GM13977 (cell line): ENCODE data around the gene DOK7.

Experiments used
- DNase-seq: peaks from one replicate; pipeline ENCODE4 v3.0.0; 2012; ENCODE audit warnings: low spot score
- in situ Hi-C: fragments of 300-500 bp; cut with MboI; formaldehyde crosslinking; loops from one replicate; pipeline ENCODE4 v1.12.0; 2022; ENCODE audit warnings: low sequenced_read_pairs, low pct_unique_long_range_greater_than_20kb, mixed read lengths, inconsistent platforms; ENCODE audit not compliant: unreplicated experiment
- TF ChIP-seq, protein P1 (sequence below): IDR thresholded peaks from 2 replicates; pipeline ENCODE4 v1.5.1; 2012; ENCODE audit warnings: mild to moderate bottlenecking, control low read depth; ENCODE audit not compliant: insufficient read depth; ENCODE audit errors: extremely low read depth, missing control alignments

DOK7 gene

DNA sequence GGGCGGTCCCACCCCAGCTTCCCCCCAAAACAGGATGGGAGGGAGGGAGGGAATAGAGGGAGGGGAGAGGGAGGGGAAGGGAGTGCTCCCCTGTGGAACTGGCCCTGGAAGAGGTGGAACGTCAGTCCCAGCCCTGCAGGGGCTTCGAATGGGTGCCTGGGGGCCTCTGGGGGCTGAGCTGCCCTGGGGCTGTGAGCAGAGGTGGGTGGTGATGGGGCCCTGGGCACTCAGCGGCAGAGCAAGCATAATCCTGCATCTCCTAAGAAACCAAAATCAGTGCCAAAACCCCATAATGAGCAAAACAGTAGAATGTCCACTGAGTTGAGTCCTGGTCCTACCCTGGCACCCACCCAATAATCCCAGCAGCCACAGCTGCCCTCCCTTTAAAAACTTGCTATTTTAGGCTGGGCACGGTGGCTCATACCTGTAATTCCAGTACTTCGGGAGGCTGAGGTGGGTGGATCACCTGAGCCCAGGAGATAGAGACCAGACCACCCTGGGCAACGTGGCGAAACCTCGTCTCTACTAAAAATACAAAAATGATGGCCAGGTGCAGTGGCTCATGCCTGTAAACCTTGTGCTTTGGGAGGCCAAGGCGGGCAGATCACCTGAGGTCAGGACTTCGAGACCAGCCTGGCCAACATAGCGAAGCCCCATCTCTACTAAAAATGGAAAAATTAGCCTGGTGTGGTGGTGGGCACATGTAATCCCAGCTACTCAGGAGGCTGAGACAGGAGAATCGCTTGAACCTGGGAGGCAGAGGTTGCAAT is 11.1 kb downstream of the DOK7 start:
- in situ Hi-C loops = no loop called here
- TF ChIP-seq, protein P1, sequence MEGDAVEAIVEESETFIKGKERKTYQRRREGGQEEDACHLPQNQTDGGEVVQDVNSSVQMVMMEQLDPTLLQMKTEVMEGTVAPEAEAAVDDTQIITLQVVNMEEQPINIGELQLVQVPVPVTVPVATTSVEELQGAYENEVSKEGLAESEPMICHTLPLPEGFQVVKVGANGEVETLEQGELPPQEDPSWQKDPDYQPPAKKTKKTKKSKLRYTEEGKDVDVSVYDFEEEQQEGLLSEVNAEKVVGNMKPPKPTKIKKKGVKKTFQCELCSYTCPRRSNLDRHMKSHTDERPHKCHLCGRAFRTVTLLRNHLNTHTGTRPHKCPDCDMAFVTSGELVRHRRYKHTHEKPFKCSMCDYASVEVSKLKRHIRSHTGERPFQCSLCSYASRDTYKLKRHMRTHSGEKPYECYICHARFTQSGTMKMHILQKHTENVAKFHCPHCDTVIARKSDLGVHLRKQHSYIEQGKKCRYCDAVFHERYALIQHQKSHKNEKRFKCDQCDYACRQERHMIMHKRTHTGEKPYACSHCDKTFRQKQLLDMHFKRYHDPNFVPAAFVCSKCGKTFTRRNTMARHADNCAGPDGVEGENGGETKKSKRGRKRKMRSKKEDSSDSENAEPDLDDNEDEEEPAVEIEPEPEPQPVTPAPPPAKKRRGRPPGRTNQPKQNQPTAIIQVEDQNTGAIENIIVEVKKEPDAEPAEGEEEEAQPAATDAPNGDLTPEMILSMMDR = no peak
- no peak for DNase-seq

DNA sequence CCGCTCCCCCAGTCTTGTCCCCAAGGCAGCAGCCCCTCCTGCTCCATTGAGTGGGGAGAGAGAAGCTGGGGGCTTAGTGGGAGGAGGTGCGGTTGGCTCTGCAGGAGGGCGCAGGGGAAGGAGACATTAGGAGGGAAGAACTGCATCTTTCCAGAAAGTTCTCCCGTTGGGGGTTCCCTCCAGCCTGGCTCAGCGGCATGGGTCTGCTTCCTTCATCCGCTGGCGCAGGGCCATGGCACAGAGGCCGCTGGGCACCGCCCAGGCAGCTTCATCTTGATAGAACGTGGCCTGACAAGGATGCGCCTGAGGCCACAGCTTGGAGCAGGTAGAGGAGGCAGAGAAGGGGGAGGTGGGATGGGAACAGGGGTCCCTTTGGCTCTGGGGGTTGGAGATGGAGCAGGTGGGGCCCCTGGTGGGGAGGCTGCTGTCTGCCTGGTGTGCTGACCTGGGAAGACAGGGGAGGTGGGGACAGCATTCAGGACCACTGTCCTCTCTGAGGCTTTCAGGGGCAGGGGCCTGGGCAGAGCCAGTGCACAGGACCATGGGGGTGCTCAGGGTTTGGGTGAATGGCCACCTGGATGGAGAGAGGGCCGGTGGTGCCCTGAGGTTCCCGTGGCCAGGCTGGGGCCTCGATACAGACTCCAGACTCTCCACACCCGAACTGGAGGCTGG is 12.1 kb downstream of the DOK7 start:
- in situ Hi-C loops = no loop called here
- DNase-seq = no peak
- TF ChIP-seq, protein P1 = no peak

DNA sequence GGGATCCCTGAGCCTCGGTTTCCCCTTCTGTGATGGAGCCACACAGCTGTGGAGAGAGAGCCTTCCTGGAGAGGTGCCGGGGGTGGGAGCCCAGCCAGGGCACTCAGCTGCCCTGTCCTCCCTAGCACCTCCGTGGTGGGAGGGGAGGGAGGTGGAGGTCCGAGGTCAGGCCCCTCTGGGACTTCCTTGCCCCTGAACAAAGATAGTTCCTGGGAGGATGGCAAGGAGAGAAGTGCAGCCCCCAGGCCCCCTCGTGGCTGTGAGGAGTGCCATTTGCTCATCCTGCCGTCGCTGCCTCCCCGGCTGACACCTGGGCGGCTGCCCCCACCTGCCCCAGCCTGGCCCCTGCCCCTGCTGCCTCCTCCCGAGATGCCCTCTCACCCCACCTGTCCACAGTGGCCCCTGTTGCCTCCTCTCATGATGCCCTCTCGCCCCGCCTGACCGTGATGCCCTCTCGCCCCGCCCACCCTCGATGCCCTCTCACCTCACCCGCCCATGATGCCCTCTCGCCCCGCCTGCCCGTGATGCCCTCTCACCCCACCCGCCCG is 12.7 kb downstream of the DOK7 start:
- TF ChIP-seq, protein P1 = no peak
- no peak for DNase-seq
- in situ Hi-C loops = no loop called here

DNA sequence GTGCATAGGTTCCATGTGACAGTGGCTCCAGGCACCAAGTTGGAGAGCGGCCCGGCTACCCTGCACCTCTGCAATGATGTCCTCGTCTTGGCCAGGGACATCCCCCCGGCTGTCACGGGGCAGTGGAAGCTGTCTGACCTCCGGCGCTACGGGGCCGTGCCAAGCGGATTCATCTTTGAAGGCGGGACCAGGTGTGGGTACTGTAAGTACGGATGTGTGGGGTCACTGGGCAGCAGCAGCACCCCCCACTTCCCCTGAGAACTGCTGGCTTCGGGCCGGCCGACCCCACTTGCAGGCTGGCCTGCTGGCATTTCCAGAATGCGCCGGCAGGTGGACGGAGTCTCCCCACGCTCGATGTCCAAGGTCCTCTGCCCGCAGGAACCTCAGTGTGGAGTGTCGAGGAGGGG is 13.2 kb downstream of the DOK7 start:
- in situ Hi-C loops = no loop called here
- TF ChIP-seq, protein P1 = no peak
- no peak for DNase-seq

DNA sequence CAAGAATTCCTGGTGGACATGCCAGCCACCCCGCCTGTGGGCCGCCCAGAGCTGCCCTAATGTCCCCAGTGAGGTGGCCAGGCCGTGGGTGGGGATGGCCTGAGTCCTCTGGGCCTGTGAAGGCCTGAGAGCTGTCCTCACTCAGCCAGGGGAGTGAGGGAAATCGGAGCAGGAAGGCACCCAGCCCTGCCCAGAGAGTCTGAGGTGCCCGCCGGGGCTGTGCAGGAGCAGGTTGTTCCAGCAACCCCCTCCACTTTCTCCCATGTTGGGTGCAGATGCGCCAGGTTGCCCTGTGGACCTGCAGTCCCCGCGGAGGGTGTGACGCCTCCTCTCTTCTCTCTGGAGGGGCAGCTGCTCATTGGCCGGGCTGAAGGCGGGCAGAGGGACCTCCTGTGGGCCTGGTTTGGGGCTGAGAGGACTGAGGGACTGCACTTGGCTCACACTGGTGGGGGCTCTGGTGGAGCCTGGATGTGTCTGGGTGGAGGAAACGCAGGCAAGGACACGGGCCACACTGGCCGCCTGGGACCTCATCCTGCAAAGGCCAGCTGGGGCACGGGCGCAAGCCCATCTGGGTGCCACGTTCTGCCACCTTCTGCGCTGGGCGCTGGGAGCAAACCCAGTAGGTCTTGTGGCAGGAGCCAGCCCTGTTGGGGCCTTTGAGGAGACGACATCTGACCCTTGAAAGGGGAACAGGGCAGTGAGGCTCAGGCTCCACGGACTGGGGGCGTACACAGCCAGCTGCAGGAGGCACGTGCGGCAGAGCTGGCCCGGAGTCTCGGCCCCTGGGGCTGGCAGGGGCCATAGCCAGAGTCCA is 14.0 kb downstream of the DOK7 start:
- TF ChIP-seq, protein P1 = no peak
- in situ Hi-C loops = no loop called here
- DNase-seq = no peak

DNA sequence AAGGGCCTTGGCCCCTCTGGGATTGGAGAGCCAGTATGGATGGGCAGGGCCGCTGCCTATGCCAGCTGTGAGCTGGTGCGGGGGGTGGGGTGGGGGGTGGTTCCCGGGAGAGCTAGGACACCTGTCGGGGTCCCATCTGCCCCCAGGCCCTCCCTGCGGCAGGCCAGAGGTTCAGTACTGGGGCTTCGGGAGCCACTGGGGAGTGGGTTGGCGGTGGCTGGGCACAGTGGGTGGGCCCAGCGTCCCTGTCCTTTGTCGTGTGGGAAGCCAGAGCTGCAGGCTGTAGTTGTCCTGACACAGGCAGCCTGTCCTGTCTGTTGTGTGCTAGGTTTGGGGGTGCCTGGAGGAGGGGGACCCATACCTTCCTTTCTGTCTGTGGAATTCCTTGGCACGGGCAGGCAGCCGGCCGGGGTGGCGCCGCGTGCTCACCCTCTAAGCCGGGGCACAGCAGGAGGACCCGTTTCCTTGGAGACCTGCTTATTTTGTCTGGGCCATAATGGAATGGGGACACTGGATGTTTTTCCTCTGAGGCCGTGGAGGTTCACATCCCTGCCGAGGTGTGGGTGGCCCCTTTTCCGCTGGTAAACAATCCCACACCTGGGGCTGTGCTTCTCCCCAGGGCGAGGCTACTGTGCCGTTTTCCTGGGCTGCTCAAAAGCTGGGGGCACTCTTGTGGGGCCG is 14.8 kb downstream of the DOK7 start:
- no peak for DNase-seq
- TF ChIP-seq, protein P1 = no peak
- in situ Hi-C loops = no loop called here
